Heart left ventricle (tissue), 16 donors: Measurements from ENCODE around the gene ACOXL. TPM values are rescaled to one million over a fixed set of nuclear protein-coding genes. Genes with fewer than 3 reads are reported as not detected.

Experiments used
- ATAC-seq, 4 donors: fragments of 200-7000 bp; cut with Tn5 transposase; one replicate each; pipeline ENCODE4 v1.9.1; 2020 to 2022; ENCODE audit warnings: moderate library complexity in 4 of 4, mild to moderate bottlenecking in 3 of 4, moderate number of reproducible peaks in 1 of 4
- DNase-seq, 5 donors: peaks; one replicate each; pipeline ENCODE4 v3.0.0-alpha.2; 2020
- H3K27ac ChIP-seq, 12 donors: fragments of 200-600 bp; sonication (generic) in 4 of 12; one replicate each; pipeline versions ENCODE4 v1.5.0 to v1.8.0; 2016 to 2022; ENCODE audit warnings: mild to moderate bottlenecking in 2 of 12
- H3K27me3 ChIP-seq, 9 donors: fragments of 200-600 bp; sonication (generic) in 2 of 9; one replicate each; pipeline versions ENCODE4 v1.5.1 to v1.8.0; 2016 to 2022; ENCODE audit warnings: mild to moderate bottlenecking in 3 of 9
- H3K36me3 ChIP-seq, 9 donors: fragments of 200-600 bp; sonication (generic) in 2 of 9; one replicate each; pipeline versions ENCODE4 v1.5.0 to v1.8.0; 2018 to 2022; ENCODE audit warnings: mild to moderate bottlenecking in 2 of 9
- H3K4me1 ChIP-seq, 12 donors: fragments of 200-600 bp; sonication (generic) in 4 of 12; one replicate each; pipeline versions ENCODE4 v1.5.0 to v1.8.0; 2016 to 2022; ENCODE audit warnings: mild to moderate bottlenecking in 3 of 12
- H3K4me3 ChIP-seq, 12 donors: fragments of 200-600 bp; sonication (generic) in 4 of 12; one replicate each; pipeline versions ENCODE4 v1.5.0 to v1.8.0; 2017 to 2022; ENCODE audit warnings: mild to moderate bottlenecking in 9 of 12, moderate library complexity in 4 of 12
- H3K9me3 ChIP-seq, 12 donors: fragments of 200-600 bp; sonication (generic) in 4 of 12; one replicate each; pipeline versions ENCODE4 v1.5.0 to v1.8.0; 2016 to 2022; ENCODE audit warnings: mild to moderate bottlenecking in 1 of 12
- CTCF ChIP-seq, 12 donors: fragments of 200-600 bp; sonication (generic) in 4 of 12; IDR thresholded peaks; one replicate each; pipeline versions ENCODE4 v1.5.0 to v1.8.0; 2018 to 2022; ENCODE audit warnings: antibody characterized with exemption in 12 of 12, mild to moderate bottlenecking in 5 of 12
- POLR2A ChIP-seq, 2 donors: fragments of 450-650 bp; IDR thresholded peaks; one replicate each; pipeline ENCODE4 v1.6.1; 2017; ENCODE audit warnings: antibody characterized with exemption in 2 of 2, mild to moderate bottlenecking in 2 of 2, moderate library complexity in 2 of 2
- WGBS, 4 donors: extraction: QIAGEN DNeasy Blood & Tissue Kit in 2 of 4; methylation state at CpG; one replicate each; pipeline versions ENCODE4 v1.1.5 to v1.1.7; 2013 to 2018; 5-methylcytosine and 5-hydroxymethylcytosine counted together
- intact Hi-C, 10 donors: fragments of 100-400 bp; cut with DNase I; formaldehyde crosslinking; loops; one replicate each; pipeline versions ENCODE4 v1.11.1 to v1.14.2; 2022
- polyA plus RNA-seq, 2 donors: library from polyadenylated mRNA; stranded (reverse); fragments of 200-250 nt; gene quantifications; one replicate each; pipeline ENCODE4 v1.2.3, GENCODE V29; 2013
- total RNA-seq, 9 donors: library from RNA; depleted of rRNA in 2 of 9; stranded (reverse); fragments of >200 nt in 2 of 9; fragmentation: NEBNext Ultra II Directional in 3 of 9; extraction: Animal tissue kit (Norgen Biotek cat#: 25700) in 3 of 9; gene quantifications; one replicate each; pipeline versions ENCODE4 v1.1.0 to v1.2.4, GENCODE V29; 2016 to 2023
- donor health status: ischemic (EF 13 %, LVEDD 7.1; RV severe dilation, severe dysfunction).
- donor health status: healthy with polysubstance abuse.
- donor health status: DM: no; HTN: yes; CAD: no.
- donor health status: DM: no; HTN: no; CAD: no.
- donor health status: ischemic (EF 25% LVEDD 6.9; RV normal size, moderate dysfunction).
- donor health status: ischemic (EF 25% LVEDD 5.7; RV mildly dilated, moderate dysfunction).
- donor health status: healthy.
- donor health status: DM: yes; HTN: yes; CAD: no.
- donor health status: ischemic (EF 35%, LVEDD 5.7; RV mildly dilated, moderate dysfunction).
- donor health status: nonischemic (EF 11% LVEDD 7.7; RV severe dilation, severe dysfunction).
- donor health status: DM: yes; HTN: yes; CAD: no.
- donor health status: PGD.
- donor health status: ischemic (EF 29% LVEDD 5.4; RV normal size, mild dysfunction).
- donor health status: nonischemic (EF 23%, LVEDD 6.1; RV moderate dilation, normal function).

The ACOXL gene
- total and polyA plus RNA-seq, 11 donors, result 0.25 TPM; not detected in 10

- Histone ChIP-seq H3K9me3 (no peaks in the 10 kb centered on the region), H3K36me3 (no peaks in the 10 kb centered on the region), H3K27me3 (peaks cover 0 to 2% (median 0%) of the 10 kb centered on the region in 9 donors), H3K4me3 (no peak overlapping the region), H3K4me1 (peaks cover 0 to 4% (median 0%) of the 10 kb centered on the region in 12 donors), H3K27ac (no peak overlapping the region)
- DNase-seq, result no peak
- TF ChIP-seq POLR2A (IDR thresholded peaks at IDR 0.05), result no peak
- no peak for TF ChIP-seq CTCF (IDR thresholded peaks at IDR 0.05)
- intact Hi-C loops, result loop anchor here in 6 of 10 donors (10.0 kb wide), 3 partner anchors 299 to 889 kb away; no protein-coding TSS in a partner anchor
- no peak for ATAC-seq
- WGBS, 4 donors, result 89 to 96% (median 94%) methylated on average over 1 of the region's 1 CpG
These were observed 83.6 kb downstream of the ACOXL start for GRCh38 chr2:110815938-110816337.

GRCh38 chr2:110816404-110817365 lies 84.3 kb downstream of the ACOXL start:
- H3K9me3 ChIP-seq, result no peaks in the 10 kb centered on the region
- H3K36me3 ChIP-seq, result no peaks in the 10 kb centered on the region
- TF ChIP-seq POLR2A (IDR thresholded peaks at IDR 0.05) (no peak), CTCF (IDR thresholded peaks at IDR 0.05) (no peak)
- WGBS, 4 donors, result 73 to 82% (median 77%) methylated on average over 12 of the region's 12 CpGs
- peaks cover 0 to 4% (median 0%) of the 10 kb centered on the region in 12 donors for H3K4me1 ChIP-seq
- intact Hi-C loops, result loop anchor here in 6 of 10 donors (10.0 kb wide), 3 partner anchors 298 to 888 kb away; no protein-coding TSS in a partner anchor
- H3K27ac ChIP-seq, result no peak overlapping the region
- no peak overlapping the region for H3K4me3 ChIP-seq
- peaks cover 0 to 5% (median 0%) of the 10 kb centered on the region in 9 donors for H3K27me3 ChIP-seq
- peak in 3 of 4 donors; percentile 30 to 67 (median 31) for ATAC-seq
- no peak for DNase-seq

- Histone ChIP-seq H3K9me3 (peaks cover 0 to 11% (median 3%) of the 10 kb centered on the region in 12 donors), H3K4me3 (no peak overlapping the region), H3K36me3 (no peaks in the 10 kb centered on the region), H3K4me1 (no peaks in the 10 kb centered on the region), H3K27me3 (peaks cover 0 to 5% (median 0%) of the 10 kb centered on the region in 9 donors), H3K27ac (no peak overlapping the region)
- intact Hi-C loops, result loop anchor here in 6 of 10 donors (10.0 kb wide), 3 partner anchors 296 to 886 kb away; no protein-coding TSS in a partner anchor
- ATAC-seq (no peak), DNase-seq (no peak)
- WGBS, 4 donors, result 80 to 89% (median 85%) methylated on average over 8 of the region's 8 CpGs
- no peak for TF ChIP-seq CTCF (IDR thresholded peaks at IDR 0.05)
- TF ChIP-seq POLR2A (IDR thresholded peaks at IDR 0.05), result no peak
These were observed 86.6 kb downstream of the ACOXL start for GRCh38 chr2:110818767-110819481.
